Fibroblast of skin of back (primary cell): ENCODE data around the gene C10orf71.

Experiments
- DNase-seq: peaks from one replicate; pipeline ENCODE4 v3.0.0-alpha.2; 2013

Gene C10orf71

DNA sequence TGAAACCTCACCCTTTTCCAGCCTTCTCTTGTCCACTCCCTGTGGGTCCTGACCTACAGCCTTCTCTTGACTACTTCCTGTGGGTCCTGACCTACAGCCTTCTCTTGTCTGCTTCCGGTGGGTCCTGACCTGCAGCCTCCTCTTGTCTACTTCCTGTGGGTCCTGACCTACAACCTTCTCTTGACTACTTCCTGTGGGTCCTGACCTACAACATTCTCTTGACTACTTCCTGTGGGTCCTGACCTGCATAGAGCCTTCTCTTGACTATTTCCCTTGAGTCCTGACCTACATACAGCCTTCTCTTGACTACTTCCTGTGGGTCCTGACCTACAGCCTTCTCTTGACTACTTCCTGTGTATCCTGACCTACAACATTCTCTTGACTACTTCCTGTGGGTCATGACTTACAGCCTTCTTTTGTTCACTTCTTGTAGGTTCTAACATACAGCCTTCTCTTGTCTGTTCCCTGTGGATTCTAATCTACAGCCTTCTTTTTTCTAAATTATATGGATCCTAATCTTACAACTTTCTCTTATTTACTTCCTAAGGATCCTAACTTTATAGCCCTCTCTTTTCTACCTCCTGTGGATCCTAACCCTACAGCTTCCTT, 36.5 kb downstream of the C10orf71 start:
- DNase-seq = no peak

DNA sequence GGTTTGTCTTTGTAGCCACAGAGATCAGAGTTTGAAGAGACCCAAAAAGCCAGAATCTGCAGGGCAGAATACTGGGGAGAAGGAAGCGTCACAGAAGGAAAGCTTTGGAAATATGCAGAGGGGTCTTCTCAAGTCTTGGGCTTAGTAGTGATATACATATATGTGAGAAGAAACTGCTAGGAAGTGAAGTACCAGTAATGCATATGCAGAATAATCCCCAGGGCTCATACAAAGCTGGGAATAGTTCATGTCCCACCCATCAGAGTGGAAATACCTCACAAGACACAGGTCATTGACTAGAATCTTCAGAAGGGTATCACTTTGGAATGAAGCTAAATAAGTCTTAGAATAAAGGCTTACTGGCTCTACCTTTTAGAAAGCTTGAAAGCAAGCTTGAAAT, 39.6 kb downstream of the C10orf71 start:
- no peak for DNase-seq

DNA sequence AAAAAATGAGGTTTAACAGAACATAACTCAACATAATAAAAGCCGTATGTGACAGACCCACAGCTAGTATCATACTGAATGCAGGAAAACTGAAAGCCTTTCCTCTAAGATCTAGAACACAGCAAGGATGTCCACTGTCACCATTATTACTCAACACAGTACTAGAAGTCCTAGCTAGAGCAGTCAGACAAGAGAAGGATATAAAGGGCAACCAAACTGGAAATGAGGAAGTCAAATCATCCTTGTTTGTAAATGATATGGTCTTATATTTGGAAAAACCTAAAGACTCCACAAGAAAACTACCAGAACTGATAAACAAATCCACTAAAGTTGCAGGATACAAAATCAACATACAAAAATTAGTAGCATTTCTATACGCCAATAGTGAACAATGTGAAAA, 45.9 kb downstream of the C10orf71 start:
- DNase-seq = no peak

DNA sequence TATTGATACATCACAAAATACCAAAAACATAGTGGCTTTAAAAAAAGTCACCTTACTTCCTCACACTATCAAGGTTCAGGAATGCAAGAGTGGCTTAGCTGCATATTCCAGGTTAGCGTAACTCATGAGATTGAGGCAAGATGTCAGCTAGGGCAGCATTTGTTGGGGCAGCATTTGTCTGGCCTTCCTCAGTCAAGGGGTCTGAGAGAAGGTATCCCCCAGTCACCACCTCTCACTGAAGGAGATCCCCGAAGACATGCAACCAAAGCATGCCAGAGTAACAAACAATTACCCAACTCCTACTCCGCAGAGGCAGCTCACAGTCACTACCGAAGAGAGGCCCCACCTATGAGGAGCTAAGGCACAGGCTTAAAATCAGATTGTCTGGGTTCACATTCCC, 48.4 kb downstream of the C10orf71 start:
- DNase-seq = no peak

DNA sequence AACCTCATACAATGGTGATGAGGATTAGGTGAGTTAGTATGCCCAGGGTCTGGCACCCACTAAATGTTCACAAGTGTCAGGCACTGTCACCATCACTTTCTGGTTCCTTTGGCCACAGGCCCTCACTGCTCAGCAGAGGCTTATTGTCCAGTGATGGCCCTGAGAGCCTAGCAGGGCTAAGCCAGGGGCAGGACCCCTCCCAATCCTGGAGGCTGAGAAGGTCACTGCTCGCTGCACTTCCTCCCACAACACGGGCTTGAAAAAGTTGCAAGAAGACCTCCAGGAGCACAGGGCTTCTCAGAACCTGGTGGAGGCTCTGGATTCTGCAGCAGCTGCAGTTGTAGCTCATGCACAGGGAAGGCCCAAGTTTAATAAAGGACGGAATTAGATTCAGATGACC, 48.9 kb downstream of the C10orf71 start:
- no peak for DNase-seq

DNA sequence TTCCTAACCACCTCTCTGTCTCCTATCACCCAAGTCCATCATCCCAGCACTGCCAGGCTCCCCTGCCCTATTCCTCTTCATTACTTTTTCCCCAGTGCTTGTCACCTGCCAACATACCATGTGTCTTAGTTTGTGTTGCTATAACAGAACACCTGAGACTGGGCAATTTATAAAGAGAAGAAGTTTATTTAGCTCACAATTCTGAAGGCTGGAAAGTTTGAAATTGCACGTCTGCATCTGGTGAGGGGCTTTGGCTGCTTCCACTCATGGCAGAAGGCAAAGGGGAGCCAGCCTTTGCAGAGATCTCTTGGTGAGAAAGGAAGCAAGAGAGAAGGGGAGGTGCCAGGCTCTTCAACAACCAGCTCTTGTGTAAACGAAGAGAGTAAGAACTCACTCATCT, 49.6 kb downstream of the C10orf71 start:
- no peak for DNase-seq

DNA sequence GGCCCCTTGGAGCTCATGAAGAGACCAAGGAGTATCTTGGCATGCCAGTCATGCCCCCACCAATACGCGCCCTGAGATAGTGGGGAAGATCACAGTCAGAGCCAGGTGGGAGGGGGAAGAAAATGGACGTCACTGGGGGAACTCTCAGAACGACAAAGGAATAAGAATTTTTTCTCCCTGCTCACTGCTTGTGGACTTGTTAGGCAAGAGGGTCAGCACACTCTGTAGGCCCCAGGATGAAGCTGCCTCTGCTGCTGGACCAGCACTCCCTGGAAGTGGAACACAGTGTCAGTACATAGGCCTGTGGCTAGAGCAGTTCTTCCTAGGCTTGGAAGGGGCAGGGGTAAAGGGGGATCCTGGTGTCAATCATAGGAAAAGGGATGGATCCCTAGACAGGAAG, 50.4 kb downstream of the C10orf71 start:
- no peak for DNase-seq

DNA sequence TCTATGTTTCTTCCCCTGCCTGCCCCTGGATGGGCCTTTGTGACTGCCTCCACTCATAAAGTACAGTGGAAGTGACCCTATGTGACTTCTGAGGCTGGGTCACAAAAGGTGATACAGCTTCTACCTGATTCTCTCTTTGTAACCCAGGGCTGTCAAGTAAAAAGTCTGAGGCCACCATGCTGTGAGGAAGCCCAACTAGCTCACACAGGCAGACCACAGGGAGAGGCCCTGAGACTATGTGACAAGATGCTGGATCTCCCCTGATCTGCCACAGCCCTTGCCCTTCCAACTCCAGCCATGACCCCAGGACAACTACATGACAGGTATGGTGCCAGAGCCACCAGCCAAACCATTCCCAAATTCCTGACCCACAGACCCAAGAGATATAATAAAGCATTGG, 51.2 kb downstream of the C10orf71 start:
- DNase-seq = no peak

DNA sequence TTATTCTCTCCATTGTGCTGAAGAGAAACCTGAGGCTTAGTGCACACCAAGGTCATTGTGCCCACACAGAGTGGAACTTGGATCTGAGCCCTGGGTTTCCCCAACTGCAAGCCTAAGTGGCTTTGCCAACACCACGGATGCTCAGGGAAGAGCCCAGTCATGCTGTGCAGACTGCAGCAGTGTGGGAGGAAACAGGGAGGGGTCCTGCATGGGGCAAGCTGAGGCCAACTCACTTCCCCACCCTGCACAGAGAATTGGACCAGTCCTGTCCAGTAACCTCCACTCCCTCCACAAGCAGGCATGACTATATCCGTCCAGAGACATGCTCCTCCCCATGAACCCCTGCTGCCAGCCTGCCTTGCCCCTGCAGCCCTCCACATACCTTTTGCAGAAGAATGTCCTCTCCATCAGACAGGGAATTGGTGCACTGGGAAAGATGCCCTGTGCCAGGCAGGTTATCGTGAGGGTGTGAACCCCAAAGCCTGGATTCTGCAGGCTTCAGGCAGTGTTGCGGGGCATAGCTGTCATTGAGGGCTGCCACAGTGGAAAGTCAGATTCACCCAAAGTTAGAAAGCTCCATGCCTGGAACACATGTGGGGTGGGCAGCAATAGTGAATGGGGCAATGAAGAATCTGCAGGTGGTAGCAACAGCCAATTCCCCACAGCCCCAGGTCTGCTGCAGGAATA, 52.0 kb downstream of the C10orf71 start:
- DNase-seq = no peak

DNA sequence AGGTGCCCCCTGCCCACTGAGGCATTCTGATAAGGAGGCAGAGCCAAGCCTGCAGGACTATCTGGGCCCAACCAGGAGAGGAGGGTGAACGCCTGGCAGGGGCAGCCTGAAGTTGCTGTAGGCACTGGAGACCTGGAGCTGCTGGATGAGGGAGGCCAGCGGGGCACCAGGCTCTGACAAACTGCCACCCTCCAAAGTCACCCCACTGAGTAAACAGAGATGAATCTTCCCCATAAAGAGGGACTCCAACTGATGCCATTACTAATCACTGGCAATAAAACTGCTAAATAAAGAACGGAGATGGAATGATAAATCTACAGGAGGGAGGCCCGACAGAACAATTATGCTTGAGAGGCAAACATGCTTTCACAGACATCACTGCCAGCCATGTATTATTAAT, 52.7 kb downstream of the C10orf71 start:
- DNase-seq = no peak

DNA sequence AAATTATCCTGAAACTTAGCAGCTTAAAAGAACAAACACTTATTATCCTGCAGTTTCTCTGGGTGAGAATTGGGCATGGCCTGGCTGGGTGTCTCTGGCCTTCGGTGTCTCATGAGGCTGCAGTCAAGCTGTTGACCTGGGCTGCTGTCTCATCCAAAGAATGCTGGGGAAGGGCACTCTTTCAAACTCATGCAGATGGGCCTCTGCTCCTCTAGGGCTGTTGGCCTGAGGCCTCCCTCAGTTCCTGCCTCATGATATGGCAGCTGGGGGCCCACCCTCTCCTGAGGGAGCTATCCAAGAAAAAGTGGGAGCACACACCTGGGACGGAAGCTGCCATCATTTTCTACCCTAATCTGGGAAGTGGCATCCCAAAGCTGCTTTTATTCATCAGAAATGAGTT, 53.4 kb downstream of the C10orf71 start:
- no peak for DNase-seq

DNA sequence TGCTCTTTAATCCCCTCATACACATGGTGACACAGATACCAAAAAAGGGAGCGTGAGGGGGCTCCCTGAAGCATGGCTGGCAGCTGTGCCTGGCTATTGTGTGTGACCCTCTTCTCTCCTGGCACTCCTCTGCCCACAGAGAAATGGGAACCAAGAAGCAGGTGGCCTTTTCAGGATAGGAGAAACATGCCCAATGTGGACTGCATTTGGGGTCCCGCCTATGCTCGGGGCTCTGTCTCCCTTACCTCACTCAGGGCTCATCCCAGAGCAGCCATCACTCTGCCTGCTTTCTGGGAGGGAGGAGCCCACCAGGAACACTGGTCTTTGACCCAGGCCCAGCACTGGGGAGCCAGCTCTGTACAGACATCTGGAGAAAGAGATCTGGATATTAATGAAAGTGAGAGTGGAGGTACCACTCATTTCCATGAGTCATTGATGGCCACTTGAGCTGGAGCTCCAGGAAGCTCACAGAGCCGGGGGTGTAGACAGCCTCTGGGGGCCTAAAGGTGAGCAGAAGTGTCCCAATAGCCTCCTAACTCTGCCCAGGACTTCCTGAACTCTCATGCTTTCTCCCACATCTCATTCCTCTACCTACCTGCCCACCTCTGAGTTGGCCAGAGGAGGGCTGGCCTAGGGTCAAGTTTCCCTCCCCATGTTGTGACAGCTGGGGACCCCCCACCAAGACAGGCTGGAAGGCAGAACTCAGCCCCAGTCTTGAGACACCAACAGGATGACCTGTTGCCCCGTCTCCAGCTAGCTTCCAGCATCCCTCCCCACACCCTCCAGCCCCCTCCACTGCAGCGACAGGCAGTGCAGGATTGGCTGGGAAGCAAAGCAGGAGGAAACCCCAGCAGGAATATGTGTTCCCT, 54.3 kb downstream of the C10orf71 start:
- DNase-seq = no peak

DNA sequence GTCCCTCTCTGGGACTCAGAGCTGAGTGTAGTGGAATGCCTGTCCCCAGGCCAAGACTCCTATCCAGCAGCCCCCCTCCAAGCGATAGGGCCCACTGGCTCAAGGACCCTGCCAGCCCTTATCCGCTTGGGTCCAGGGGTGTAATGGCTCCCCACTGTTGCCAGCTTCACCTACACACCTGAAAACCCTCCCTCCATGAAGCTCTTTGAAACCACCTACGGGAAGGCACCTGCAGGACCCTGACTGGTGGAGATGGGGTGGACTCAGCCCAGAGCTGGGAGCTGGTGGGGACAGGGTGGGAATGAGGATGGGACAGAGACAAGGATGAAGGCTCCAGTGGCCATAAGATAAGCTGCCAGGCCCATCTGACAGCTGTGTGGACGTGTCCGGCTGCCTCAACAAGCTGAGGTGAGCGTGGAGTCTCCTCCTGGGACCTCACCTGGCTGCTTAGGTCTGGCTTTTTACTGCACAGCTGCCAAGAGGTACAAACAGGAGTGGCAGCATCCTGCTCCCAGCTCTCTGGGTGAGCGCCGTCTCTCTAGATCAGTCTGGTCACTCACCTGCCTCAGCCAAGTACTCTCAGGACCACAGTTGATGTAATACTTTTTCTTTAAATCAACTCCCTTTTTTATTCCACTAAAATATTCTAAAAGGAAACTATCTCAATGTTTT, 55.1 kb downstream of the C10orf71 start:
- no peak for DNase-seq

DNA sequence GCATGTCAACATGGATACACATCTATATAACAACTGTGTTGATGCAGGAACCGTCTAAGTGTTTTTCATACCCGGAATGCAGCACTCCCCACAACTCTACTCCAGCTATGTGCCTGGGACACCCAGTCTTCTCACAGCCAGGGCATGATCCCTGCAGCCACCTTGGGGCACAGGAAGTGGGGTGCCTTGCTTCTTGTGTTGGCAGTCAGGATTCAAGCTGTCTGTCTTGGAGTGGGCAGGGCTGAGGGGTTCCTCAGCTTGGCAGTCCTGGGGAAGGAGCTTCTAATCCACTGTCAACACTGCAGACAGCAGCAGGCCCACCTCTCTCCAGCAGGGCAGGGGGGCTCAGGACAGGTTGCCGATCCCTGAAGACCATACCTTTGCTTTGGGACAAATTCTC, 55.6 kb downstream of the C10orf71 start:
- DNase-seq = no peak

DNA sequence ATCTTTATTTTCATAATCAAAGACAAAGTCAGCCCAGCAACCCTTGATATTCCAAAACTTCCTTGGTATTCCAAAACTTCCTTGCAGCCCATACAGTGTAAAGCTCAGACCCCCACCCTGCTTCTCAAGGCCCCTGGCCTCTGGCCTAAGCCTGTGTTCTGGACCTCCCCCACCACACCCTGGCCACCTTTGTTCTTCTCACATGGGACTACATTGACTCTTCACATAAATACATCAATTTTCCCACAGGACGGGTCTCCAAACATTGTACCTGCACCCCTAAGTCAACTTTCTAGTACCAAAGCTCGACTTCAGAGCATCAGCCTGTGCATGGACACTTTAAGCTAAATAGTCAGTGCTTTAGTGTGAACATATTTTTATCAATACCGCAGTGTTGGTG, 56.3 kb downstream of the C10orf71 start:
- no peak for DNase-seq

DNA sequence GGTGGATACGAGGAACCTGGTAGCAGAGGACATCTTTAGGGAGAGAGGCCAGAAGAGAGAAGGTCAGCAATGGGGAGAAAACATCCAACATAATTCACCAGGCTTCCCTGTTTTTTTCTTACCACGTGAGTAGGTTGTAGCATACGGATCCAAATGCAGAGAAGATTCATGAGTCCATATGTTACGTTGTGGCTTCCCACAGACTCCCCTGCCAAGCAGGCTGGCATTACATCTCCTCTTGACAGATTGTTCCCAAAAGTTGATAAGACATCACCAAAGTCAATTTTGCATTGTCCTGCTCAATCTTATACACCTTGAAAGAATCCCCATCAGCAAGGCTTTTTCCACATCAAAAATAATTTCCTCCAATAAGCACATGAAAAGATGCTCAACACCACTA, 57.2 kb downstream of the C10orf71 start:
- no peak for DNase-seq

DNA sequence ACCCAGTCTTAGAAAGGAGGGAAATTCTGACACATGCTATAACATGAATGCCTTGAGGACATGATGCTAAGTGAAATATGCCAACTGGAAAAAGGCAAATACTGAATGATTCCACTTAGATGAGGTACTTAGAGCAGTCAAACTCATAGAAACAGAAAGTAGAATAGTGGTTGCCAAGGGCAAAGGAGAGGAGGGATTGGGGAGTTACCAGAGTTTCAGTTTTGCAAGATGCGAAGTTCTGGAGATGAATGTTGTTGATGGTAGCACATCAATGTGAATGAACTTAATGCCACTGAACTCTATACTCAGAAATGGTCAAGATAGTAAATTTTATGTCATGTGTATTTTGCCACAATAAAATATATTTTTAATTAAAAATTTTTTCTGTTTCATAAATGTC, 58.0 kb downstream of the C10orf71 start:
- DNase-seq = no peak

DNA sequence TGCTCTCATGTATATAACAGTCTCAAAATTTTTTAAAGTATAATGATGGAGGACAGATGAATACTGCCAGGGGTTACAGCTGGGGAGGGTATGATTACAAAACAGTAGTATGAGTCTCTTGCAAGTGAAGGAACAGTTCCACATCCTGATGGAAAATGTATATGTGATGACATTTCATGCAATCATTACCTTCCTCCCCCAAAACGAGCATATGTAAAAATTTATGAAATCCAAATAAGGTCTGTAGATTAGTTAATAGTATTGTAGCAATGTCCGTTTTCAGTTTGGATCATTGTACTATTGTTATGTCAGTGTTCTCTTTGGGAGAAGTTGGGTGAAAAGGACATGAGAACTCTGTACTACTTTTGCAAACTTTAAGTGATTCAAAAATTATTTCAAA, 58.9 kb downstream of the C10orf71 start:
- no peak for DNase-seq

DNA sequence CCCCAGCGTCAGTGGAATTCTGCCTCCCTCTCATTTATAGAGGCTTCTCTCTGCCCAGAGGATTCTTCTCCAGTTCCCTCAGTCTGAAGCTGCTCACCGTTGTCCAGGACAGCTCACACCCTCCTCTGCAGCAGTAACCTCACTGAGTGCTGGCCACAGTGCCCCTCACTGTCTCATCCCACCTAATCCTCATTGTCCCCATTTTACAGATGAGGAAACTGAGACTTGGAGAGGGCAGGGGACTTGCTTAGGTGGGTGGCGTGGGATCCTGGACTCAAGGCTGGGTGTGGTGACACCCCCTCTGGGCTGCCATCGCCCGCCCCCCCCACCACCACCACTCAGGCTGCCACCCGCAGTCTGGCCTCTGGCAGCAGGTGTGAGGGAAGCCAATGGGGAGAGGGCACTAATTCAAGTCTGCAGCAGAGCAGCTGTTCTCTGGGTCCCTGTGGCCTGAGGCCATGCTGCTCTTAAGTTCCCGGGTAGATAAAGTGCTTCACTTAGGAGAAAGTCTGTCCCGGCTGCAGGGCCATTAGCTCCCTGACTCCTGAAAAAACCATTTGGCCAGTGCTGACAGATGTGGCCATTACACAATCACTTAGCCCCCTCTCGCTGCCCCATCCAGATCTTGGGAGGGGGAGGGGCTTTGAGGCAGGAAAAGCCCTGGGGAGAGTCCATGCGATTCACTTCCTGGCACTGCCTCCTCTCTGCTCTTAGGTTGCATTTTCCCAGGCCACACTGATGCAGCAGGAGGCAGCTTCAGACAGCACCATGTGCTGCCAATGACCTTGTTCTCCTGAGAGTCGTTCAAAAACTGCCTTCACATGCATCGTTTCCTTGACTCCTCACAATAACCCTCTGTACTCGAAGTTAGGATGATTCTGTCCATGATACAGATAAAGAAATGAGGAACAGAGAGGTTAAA, 60.6 kb downstream of the C10orf71 start:
- DNase-seq = peak; percentile 64

DNA sequence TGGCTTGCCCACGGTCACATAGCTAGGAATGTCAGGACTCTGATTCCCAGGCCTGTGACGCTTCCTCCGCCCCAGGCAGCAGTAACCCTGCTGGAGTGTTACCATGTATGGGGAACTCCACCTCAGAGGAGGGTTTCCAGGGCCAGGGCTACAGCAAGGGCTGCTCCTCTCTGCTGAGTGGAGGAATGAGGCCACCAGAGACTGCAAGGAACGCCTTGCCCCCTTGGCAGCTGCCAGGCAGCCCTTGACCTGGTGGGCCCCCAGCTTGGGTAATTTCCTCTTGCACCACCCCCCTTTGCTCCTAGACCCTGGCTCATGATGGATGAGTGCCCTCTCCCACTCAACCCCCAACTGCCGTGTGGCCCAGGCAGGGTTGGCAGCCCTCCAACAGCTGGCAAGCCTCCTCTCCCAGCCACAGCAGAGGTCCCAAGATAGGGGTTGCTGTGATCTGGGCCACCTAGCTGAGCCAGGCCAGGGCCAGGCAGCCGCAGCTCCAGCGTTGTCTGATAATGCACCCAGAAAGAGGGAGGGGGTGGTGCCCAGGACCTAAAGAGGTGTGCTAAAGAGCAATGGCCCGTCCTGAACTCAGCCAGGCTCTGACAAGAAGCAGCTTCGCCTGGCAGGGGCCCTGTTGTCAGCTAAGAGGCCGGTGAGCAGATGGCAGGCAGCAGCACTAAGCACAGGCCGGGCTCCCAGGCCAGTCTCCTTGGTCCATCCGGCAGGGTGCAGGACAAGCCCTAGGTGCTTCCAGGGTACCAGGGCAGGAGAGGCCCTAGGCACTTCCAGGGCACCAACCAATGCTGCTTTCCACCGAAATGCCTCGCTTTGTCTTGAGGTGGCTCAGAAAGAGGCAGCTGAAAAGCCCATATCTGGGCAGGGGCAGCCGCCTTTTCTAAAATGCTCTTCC, 61.6 kb downstream of the C10orf71 start:
- peak; percentile 68 for DNase-seq

DNA sequence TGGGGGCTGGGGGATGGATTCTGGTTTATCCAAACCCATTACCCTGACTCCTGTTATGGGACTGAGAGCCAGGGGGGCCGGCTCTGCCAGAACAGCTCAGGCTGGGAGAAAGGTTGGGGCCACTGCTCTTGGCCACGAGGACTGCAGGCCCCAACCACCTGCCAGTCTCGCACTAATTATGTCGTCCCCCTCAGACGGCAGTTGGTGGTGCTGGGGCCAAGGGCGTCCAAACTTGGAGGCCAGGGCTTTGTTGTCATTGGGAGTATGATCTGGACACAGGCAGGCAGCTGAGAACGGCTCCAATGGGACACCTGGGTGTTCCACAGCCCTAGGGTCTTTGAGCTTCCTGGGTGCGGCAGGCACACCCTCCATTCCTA, 62.2 kb downstream of the C10orf71 start:
- DNase-seq = no peak
